ENCODE results near the gene C17orf113.

DNA sequence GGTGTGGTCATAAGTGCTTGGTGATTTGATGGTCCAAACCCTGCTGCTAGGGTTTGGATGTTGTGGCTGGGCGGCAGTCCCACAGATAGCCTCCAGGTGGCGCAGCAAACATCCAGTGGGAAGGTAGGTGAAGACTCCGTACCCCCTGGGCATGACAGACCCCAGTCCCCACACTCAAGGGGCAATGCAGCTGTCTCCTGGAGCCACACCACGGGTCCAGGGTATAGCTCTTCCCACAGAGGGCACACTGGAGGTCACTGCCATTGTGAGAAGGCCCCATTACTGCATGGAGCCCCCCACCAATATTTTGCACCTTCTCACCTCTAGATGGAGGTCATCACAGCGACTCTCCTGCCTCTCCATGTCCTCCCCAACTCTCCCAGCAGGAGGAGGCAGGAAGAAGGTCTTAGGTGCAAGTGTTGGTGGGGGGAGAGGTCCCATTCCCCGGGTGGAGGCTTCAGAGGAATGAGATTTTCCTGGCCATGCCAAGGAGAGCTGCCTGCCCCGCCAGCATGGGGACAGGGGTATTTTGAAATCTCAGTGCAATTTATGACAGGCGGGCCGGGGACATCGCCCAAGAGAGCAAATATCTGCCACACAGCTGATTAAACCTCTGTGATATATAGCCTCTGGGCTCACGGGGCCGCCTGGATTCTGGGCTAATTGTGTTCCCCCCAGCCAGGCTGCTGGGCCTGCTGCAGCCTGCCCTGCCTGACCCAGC is 17.1 kb upstream of the C17orf113 start:
- TF ChIP-seq, protein P1, sequence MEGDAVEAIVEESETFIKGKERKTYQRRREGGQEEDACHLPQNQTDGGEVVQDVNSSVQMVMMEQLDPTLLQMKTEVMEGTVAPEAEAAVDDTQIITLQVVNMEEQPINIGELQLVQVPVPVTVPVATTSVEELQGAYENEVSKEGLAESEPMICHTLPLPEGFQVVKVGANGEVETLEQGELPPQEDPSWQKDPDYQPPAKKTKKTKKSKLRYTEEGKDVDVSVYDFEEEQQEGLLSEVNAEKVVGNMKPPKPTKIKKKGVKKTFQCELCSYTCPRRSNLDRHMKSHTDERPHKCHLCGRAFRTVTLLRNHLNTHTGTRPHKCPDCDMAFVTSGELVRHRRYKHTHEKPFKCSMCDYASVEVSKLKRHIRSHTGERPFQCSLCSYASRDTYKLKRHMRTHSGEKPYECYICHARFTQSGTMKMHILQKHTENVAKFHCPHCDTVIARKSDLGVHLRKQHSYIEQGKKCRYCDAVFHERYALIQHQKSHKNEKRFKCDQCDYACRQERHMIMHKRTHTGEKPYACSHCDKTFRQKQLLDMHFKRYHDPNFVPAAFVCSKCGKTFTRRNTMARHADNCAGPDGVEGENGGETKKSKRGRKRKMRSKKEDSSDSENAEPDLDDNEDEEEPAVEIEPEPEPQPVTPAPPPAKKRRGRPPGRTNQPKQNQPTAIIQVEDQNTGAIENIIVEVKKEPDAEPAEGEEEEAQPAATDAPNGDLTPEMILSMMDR (conservative IDR thresholded peaks at IDR 0.05 in 1 of 2, IDR thresholded peaks at IDR 0.05 in 1 of 2; ENCODE audit: low read depth in 1 of 2, low read length in 2 of 2), result peak; percentile 77 to 95
- no peak for TF ChIP-seq EZH2 (IDR thresholded peaks at IDR 0.05; ENCODE audit: low read length, missing control alignments)
